A673 (cell line): ENCODE data around the gene SSBP3.

ENCODE experiments used
- CTCF ChIP-seq: fragments of 300-800, 200-600 bp; sonication (generic); conservative IDR thresholded peaks from 2 replicates; pipeline ENCODE4 v1.5.1; 2017; ENCODE audit warnings: low read depth, mild to moderate bottlenecking, antibody characterized with exemption, low read length, moderate library complexity, mixed read lengths
- EZH2 ChIP-seq: fragments of 200-600 bp; sonication (generic); IDR thresholded peaks from 2 replicates; pipeline ENCODE4 v1.6.1; 2017; ENCODE audit warnings: borderline replicate concordance, low read depth, mild to moderate bottlenecking, mixed read lengths, antibody characterized with exemption, low read length; ENCODE audit not compliant: poor library complexity, severe bottlenecking

DNA sequence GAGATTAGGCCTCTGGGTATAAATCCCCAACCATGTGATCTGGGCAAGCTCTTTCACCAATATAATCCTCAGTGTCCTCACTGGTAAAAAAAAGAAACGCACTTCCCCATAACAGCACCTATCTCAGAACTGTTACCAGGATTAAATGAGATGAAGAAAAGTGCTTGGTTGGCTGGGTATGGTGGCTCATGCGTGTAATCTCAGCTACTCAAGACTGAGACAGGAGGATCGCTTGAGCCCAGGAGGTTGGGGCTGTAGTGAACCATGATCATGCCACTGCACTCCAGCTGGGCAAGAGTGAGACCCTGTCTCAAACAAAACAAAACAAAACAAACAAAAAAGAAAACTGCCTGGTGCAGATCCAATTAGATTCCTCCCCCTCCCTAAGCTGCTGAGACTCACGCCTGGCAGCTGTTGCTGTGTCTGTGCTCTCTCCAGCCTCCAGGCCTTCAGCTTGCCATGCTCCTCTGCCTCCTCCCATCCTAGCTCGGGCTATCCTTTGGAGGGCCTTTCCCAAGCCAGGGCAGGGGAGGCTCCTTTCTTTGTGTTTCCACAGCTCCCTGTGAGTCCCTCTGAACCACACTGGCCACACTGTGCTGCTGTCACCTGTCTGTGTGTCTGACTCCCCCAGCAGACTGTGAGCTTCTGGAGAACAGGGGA is 225.4 kb downstream of the SSBP3 start:
- no peak for TF ChIP-seq CTCF
- no peak for TF ChIP-seq EZH2
